HepG2 (cell line): Measurements from ENCODE around the gene PARM1. TPM values are rescaled to one million over a fixed set of nuclear protein-coding genes. Genes with fewer than 3 reads are reported as not detected.

Source experiments
- ATAD3A ChIP-seq: sonication (generic); formaldehyde crosslinking; IDR thresholded peaks from 2 replicates; pipeline ENCODE4 v1.4.0; 2020; ENCODE audit warnings: missing genetic modification reagents
- CREM ChIP-seq, 2 experiments: sonication (generic) in 1 of 2; formaldehyde crosslinking in 1 of 2; IDR thresholded peaks; 2 replicates each; pipeline versions ENCODE4 v1.4.0 to v1.6.1; 2016 to 2020; ENCODE audit warnings: antibody characterized with exemption in 1 of 2, mild to moderate bottlenecking in 1 of 2, missing genetic modification reagents in 1 of 2
- GMEB2 ChIP-seq: IDR thresholded peaks from 2 replicates; pipeline ENCODE4 v1.6.1; 2016; ENCODE audit warnings: missing biosample characterization, missing genetic modification reagents, low read depth
- MAF1 ChIP-seq: sonication (generic); formaldehyde crosslinking; IDR thresholded peaks from 2 replicates; pipeline ENCODE4 v1.5.0; 2020; ENCODE audit warnings: missing genetic modification reagents, borderline replicate concordance
- MAFK ChIP-seq, 2 experiments: IDR thresholded peaks in 1 of 2; conservative IDR thresholded peaks in 1 of 2; 2 replicates each; pipeline ENCODE4 v1.6.1; 2011; ENCODE audit warnings: improper control_type of control experiment in 2 of 2, low read length in 2 of 2
- NFE2 ChIP-seq: sonication (generic); formaldehyde crosslinking; IDR thresholded peaks from 2 replicates; pipeline ENCODE4 v1.4.0; 2020; ENCODE audit warnings: missing genetic modification reagents
- PHF20 ChIP-seq: sonication (generic); formaldehyde crosslinking; IDR thresholded peaks from 2 replicates; pipeline ENCODE4 v1.5.0; 2020; ENCODE audit warnings: mild to moderate bottlenecking, missing genetic modification reagents
- PTBP1 ChIP-seq: fragments of 200-400 bp; formaldehyde crosslinking; IDR thresholded peaks from 2 replicates; pipeline ENCODE4 v1.6.1; 2018; ENCODE audit warnings: low read length, low read depth; ENCODE audit not compliant: poor library complexity, severe bottlenecking
- RFX3 ChIP-seq: IDR thresholded peaks from 2 replicates; pipeline ENCODE4 v1.6.1; 2016; ENCODE audit warnings: missing biosample characterization, missing genetic modification reagents
- RNF219 ChIP-seq: sonication (generic); formaldehyde crosslinking; IDR thresholded peaks from 2 replicates; pipeline ENCODE4 v1.5.0; 2020; ENCODE audit warnings: mild to moderate bottlenecking, missing genetic modification reagents
- SNAPC4 ChIP-seq: sonication (generic); formaldehyde crosslinking; IDR thresholded peaks from 2 replicates; pipeline ENCODE4 v1.4.0; 2020; ENCODE audit warnings: mild to moderate bottlenecking, missing genetic modification reagents
- THAP11 ChIP-seq: IDR thresholded peaks from 2 replicates; pipeline ENCODE4 v1.6.1; 2016; ENCODE audit warnings: missing biosample characterization, missing genetic modification reagents
- THRA ChIP-seq: sonication (generic); formaldehyde crosslinking; IDR thresholded peaks from 2 replicates; pipeline ENCODE4 v1.4.0; 2020; ENCODE audit warnings: missing genetic modification reagents, borderline replicate concordance
- ZBTB10 ChIP-seq: sonication (generic); formaldehyde crosslinking; IDR thresholded peaks from 2 replicates; pipeline ENCODE4 v1.4.0; 2020; ENCODE audit warnings: missing genetic modification reagents, borderline replicate concordance
- ZNF530 ChIP-seq: sonication (generic); formaldehyde crosslinking; IDR thresholded peaks from 2 replicates; pipeline ENCODE4 v1.5.0; 2020; ENCODE audit warnings: low read depth, mild to moderate bottlenecking, missing genetic modification reagents
- ZNF550 ChIP-seq: sonication (generic); formaldehyde crosslinking; IDR thresholded peaks from 2 replicates; pipeline ENCODE4 v1.4.0; 2020; ENCODE audit warnings: mild to moderate bottlenecking, missing genetic modification reagents, borderline replicate concordance
- ZNF788 ChIP-seq: sonication (generic); formaldehyde crosslinking; IDR thresholded peaks from 2 replicates; pipeline ENCODE4 v1.5.0; 2020; ENCODE audit warnings: mild to moderate bottlenecking, missing genetic modification reagents, borderline replicate concordance
- polyA plus RNA-seq, 8 experiments: library from polyadenylated mRNA; depleted of rRNA in 3 of 8; stranded (reverse) in 7 of 8; unstranded in 1 of 8; fragments of >200 nt; fragmentation: Illumina TruSeq in 4 of 8; extraction: Trizol in 4 of 8; gene quantifications; 2 replicates each; pipeline versions ENCODE4 v1.2.1 to v1.2.3, GENCODE V29; 2011 to 2016; ENCODE audit warnings: low read depth in 4 of 8, missing spikeins in 1 of 8, mixed read lengths in 1 of 8; ENCODE audit not compliant: insufficient read depth in 1 of 8
- total RNA-seq, 5 experiments: library from RNA; depleted of rRNA; stranded (reverse); fragments of >200 nt; fragmentation: Illumina TruSeq; extraction: Trizol; gene quantifications; 2 replicates each; pipeline ENCODE4 v1.2.3, GENCODE V29; 2016; ENCODE audit warnings: low read depth in 1 of 5

PARM1 gene
- total and polyA plus RNA-seq, 2 of the 13 experiments (the other 11 are each of a cell fraction or from before 2014, with no cell fraction given) = not detected

- TF ChIP-seq RNF219 (CRISPR knock-in tag) (no peak), PTBP1 (no peak), ZNF530 (CRISPR knock-in tag) (no peak), NFE2 (CRISPR knock-in tag) (no peak), PHF20 (no peak), ZNF550 (no peak), ZNF788 (no peak), SNAPC4 (CRISPR knock-in tag) (no peak), GMEB2 (CRISPR knock-in tag) (no peak), THRA (peak; percentile 77; the same call in 1 of the 2 replicates), CREM (IDR thresholded peaks at IDR 0.05) (no peak), CREM (CRISPR knock-in tag; IDR thresholded peaks at IDR 0.05) (no peak), ZBTB10 (CRISPR knock-in tag) (no peak), THAP11 (CRISPR knock-in tag) (no peak), MAF1 (CRISPR knock-in tag) (no peak), MAFK (conservative IDR thresholded peaks at IDR 0.05 in 1 of 2, IDR thresholded peaks at IDR 0.05 in 1 of 2; ENCODE audit: low read length in 2 of 2) (peak; percentile 63 to 69; a peak in 3 of 4 replicates), RFX3 (CRISPR knock-in tag) (0 out of 2 replicates have a peak, but pooled peaks have one; percentile 31), ATAD3A (CRISPR knock-in tag) (no peak)
These were observed 41.9 kb upstream of the PARM1 start (continued) for GRCh38 chr4:74891037-74891436.
